ENCODE results near the gene KCNJ4. TPM values are rescaled to one million over a fixed set of nuclear protein-coding genes. Genes with fewer than 3 reads are reported as not detected.

The KCNJ4 gene
- total RNA-seq, 1 experiment from 2014 or later = 0.92 TPM

DNA sequence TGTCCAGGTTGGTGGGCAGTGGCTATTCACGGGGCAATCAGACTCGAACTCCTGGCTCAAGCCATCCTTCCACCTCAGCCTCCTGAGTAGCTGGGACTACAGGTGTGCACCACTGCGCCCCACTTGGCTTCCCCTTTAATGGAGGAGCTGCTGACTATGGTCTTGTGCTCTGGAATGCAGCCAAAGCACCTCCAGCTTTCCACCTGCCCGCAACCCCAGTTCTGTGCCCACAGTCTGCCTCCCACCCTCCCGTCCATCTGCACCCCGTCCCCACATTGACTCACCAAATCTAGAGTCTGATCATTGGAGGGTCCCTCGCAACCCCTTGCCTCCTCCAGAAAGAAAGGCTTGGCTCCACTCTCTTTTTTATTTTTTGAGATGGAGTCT, 41.0 kb downstream of the KCNJ4 start:
- H3K4me1 Mint-ChIP-seq = peaks cover 12 to 23% of the 10 kb centered on the region in 2 experiments
- Histone ChIP-seq H3K4me2 (ENCODE audit: insufficient read depth, insufficient read length, low read length) (no peak overlapping the region), H3K27me3 (ENCODE audit: insufficient read depth, low read length) (no peaks in the 10 kb centered on the region), H2AFZ (ENCODE audit: low read length) (no peak overlapping the region), H3T11ph (ENCODE audit: low read length) (no peak overlapping the region), H3K23me2 (ENCODE audit: insufficient read length, low read depth, low read length, poor library complexity, severe bottlenecking) (no peaks in the 10 kb centered on the region), H4K5ac (ENCODE audit: insufficient read length, low read depth, low read length) (no peak overlapping the region), H2BK5ac (ENCODE audit: insufficient read length, low read length) (no peak overlapping the region), H2BK12ac (ENCODE audit: insufficient read length, low read depth, low read length) (no peak overlapping the region), H2BK20ac (ENCODE audit: low read depth, low read length, poor library complexity, severe bottlenecking) (no peak overlapping the region), H3K4ac (ENCODE audit: low read depth, low read length) (no peak overlapping the region), H3K79me1 (ENCODE audit: insufficient read depth, low read depth, low read length, poor library complexity, severe bottlenecking) (no peaks in the 10 kb centered on the region), H2BK15ac (ENCODE audit: low read depth, low read length) (no peak overlapping the region), H3K79me2 (ENCODE audit: insufficient read depth, low read length) (no peaks in the 10 kb centered on the region), H3K56ac (ENCODE audit: insufficient read length, low read depth, low read length) (no peak overlapping the region), H3K4me1 (ENCODE audit: insufficient read depth, low read length) (no peaks in the 10 kb centered on the region; the same call in 1 of the 2 replicates), H3K23ac (ENCODE audit: insufficient read length, low read depth, low read length) (no peak overlapping the region), H4K91ac (ENCODE audit: insufficient read length, low read depth, low read length) (no peak overlapping the region), H3K9ac (ENCODE audit: extremely low read depth, insufficient read length, low read length) (no peak overlapping the region), H3K27ac (ENCODE audit: insufficient read length, low read depth, low read length) (no peak overlapping the region), H4K20me1 (ENCODE audit: control insufficient read depth, insufficient read depth, insufficient read length) (no peaks in the 10 kb centered on the region), H2BK120ac (ENCODE audit: low read depth, low read length, poor library complexity, severe bottlenecking) (no peak overlapping the region), H2AK5ac (ENCODE audit: insufficient read length, low read length) (no peak overlapping the region), H3K14ac (ENCODE audit: insufficient read depth, low read length) (no peak overlapping the region), H4K8ac (replicated peaks; ENCODE audit: insufficient read length, low read depth, low read length) (no peak overlapping the region), H3K18ac (ENCODE audit: insufficient read length, low read depth, low read length) (no peak overlapping the region), H3K9me3 (ENCODE audit: control insufficient read depth, low read depth, low read length) (no peaks in the 10 kb centered on the region)
- no peak overlapping the region for H3K4me3 Mint-ChIP-seq
- H3K9me3 Mint-ChIP-seq = peaks cover 12% of the 10 kb centered on the region in 2 experiments; a peak in 4 of 5 replicates
- H3K27me3 Mint-ChIP-seq (ENCODE audit: low read depth) = peaks cover 1% of the 10 kb centered on the region; the same call in 1 of the 2 replicates
- WGBS (ENCODE audit: extremely low coverage, insufficient read length, low lambda C conversion rate) = no CpG with 5 or more reads among the region's 7 CpGs
- DNase-seq = no peak
- TF ChIP-seq, protein P1, sequence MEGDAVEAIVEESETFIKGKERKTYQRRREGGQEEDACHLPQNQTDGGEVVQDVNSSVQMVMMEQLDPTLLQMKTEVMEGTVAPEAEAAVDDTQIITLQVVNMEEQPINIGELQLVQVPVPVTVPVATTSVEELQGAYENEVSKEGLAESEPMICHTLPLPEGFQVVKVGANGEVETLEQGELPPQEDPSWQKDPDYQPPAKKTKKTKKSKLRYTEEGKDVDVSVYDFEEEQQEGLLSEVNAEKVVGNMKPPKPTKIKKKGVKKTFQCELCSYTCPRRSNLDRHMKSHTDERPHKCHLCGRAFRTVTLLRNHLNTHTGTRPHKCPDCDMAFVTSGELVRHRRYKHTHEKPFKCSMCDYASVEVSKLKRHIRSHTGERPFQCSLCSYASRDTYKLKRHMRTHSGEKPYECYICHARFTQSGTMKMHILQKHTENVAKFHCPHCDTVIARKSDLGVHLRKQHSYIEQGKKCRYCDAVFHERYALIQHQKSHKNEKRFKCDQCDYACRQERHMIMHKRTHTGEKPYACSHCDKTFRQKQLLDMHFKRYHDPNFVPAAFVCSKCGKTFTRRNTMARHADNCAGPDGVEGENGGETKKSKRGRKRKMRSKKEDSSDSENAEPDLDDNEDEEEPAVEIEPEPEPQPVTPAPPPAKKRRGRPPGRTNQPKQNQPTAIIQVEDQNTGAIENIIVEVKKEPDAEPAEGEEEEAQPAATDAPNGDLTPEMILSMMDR (conservative IDR thresholded peaks at IDR 0.05) = no peak
- H3K27ac Mint-ChIP-seq = no peak overlapping the region
- H3K36me3 Mint-ChIP-seq (ENCODE audit: insufficient read depth in 1 of 3, low read depth in 3 of 3) = peaks cover 2 to 4% (median 3%) of the 10 kb centered on the region in 3 experiments; a peak in 4 of 7 replicates

Measured in H9 (cell line).